ENCODE measurements around the gene MVD. TPM values are rescaled to one million over a fixed set of nuclear protein-coding genes. Genes with fewer than 3 reads are reported as not detected.
A peak's percentile ranks its signal among the peaks of the same experiment; 100 is the strongest.

MVD gene
- total and polyA plus RNA-seq, 7 donors = 16.8 to 206 (median 25.7) TPM

- H3K27ac ChIP-seq = no peak overlapping the region
- no peaks in the 10 kb centered on the region for H3K27me3 ChIP-seq
- intact Hi-C loops (cut with DNase I) = no loop called here
- H3K9me3 ChIP-seq = no peaks in the 10 kb centered on the region
- no peaks in the 10 kb centered on the region for H3K36me3 ChIP-seq
- DNase-seq = no peak
- TF ChIP-seq POLR2AphosphoS5 (IDR thresholded peaks at IDR 0.05) (no peak), POLR2A (IDR thresholded peaks at IDR 0.05) (no peak), EP300 (IDR thresholded peaks at IDR 0.05) (no peak)
- TF ChIP-seq, protein P1, sequence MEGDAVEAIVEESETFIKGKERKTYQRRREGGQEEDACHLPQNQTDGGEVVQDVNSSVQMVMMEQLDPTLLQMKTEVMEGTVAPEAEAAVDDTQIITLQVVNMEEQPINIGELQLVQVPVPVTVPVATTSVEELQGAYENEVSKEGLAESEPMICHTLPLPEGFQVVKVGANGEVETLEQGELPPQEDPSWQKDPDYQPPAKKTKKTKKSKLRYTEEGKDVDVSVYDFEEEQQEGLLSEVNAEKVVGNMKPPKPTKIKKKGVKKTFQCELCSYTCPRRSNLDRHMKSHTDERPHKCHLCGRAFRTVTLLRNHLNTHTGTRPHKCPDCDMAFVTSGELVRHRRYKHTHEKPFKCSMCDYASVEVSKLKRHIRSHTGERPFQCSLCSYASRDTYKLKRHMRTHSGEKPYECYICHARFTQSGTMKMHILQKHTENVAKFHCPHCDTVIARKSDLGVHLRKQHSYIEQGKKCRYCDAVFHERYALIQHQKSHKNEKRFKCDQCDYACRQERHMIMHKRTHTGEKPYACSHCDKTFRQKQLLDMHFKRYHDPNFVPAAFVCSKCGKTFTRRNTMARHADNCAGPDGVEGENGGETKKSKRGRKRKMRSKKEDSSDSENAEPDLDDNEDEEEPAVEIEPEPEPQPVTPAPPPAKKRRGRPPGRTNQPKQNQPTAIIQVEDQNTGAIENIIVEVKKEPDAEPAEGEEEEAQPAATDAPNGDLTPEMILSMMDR (IDR thresholded peaks at IDR 0.05) = no peak
- no peak overlapping the region for H3K4me3 ChIP-seq
- H3K4me1 ChIP-seq = peaks cover 0 to 22% (median 14%) of the 10 kb centered on the region in 4 donors
- 96 to 97% methylated on average over 3 of the region's 3 CpGs for WGBS, 2 donors
These were observed 2.7 kb upstream of the MVD start for GRCh38 chr16:88665570-88665969.

DNA sequence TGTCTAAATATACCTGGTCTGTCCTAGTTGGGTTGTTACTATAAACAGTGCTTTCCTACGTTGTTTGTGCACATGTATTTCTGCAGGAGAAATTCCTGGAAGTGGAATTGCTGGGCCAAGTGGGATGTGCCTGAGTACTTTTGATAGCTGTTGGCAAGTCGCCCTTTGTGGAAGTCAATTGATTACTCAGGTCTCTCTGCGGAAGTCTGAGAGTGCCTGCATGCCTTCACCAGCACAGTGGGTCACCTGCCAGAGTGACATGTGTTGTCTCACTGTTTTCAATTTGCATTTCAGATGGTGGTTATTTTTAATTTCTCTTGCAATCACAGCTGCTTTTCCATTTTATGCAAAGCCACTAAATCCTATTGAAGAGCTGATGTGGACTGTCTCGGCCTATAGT, 2.3 kb upstream of the MVD start:
- WGBS, 2 donors = 62 to 75% methylated on average over 4 of the region's 4 CpGs
- Histone ChIP-seq H3K4me1 (peaks cover 0 to 22% (median 14%) of the 10 kb centered on the region in 4 donors), H3K27ac (no peak overlapping the region), H3K27me3 (no peaks in the 10 kb centered on the region), H3K4me3 (no peak overlapping the region), H3K36me3 (no peaks in the 10 kb centered on the region), H3K9me3 (no peaks in the 10 kb centered on the region)
- TF ChIP-seq EP300 (IDR thresholded peaks at IDR 0.05) (no peak), POLR2AphosphoS5 (IDR thresholded peaks at IDR 0.05) (peak in 1 of 4 donors; percentile 15)
- DNase-seq = no peak
- intact Hi-C loops (cut with DNase I) = no loop called here

- no peak for DNase-seq
- Histone ChIP-seq H3K27ac (peak overlapping the region; percentile 85 to 92 (median 88)), H3K36me3 (peaks cover 0 to 9% (median 0%) of the 10 kb centered on the region in 4 donors), H3K27me3 (no peaks in the 10 kb centered on the region), H3K4me1 (peaks cover 0 to 22% (median 14%) of the 10 kb centered on the region in 4 donors), H3K4me3 (peak overlapping the region; percentile 79 to 99 (median 85)), H3K9me3 (no peaks in the 10 kb centered on the region)
- intact Hi-C loops (cut with DNase I) = no loop called here
- no peak for TF ChIP-seq POLR2A (IDR thresholded peaks at IDR 0.05)
- TF ChIP-seq EP300 (IDR thresholded peaks at IDR 0.05) = no peak
- no peak for TF ChIP-seq POLR2AphosphoS5 (IDR thresholded peaks at IDR 0.05)
- TF ChIP-seq, protein P1 (IDR thresholded peaks at IDR 0.05) = no peak
- WGBS, 2 donors = 1 to 2% methylated on average over 49 of the region's 49 CpGs
These were observed 559 bp downstream of the MVD start for GRCh38 chr16:88662222-88662842.

- no peak overlapping the region for H3K4me3 ChIP-seq
- intact Hi-C loops (cut with DNase I) = no loop called here
- peaks cover 0 to 18% (median 0%) of the 10 kb centered on the region in 4 donors for H3K36me3 ChIP-seq
- DNase-seq = no peak
- H3K4me1 ChIP-seq = peaks cover 0 to 22% (median 14%) of the 10 kb centered on the region in 4 donors
- 91 to 92% methylated on average over 10 of the region's 10 CpGs for WGBS, 2 donors
- no peak overlapping the region for H3K27ac ChIP-seq
- no peaks in the 10 kb centered on the region for H3K9me3 ChIP-seq
- H3K27me3 ChIP-seq = no peaks in the 10 kb centered on the region
- no peak for TF ChIP-seq EP300 (IDR thresholded peaks at IDR 0.05)
- no peak for TF ChIP-seq POLR2A (IDR thresholded peaks at IDR 0.05)
- TF ChIP-seq, protein P1 (IDR thresholded peaks at IDR 0.05) = no peak
- no peak for TF ChIP-seq POLR2AphosphoS5 (IDR thresholded peaks at IDR 0.05)
These were observed 1.4 kb downstream of the MVD start for GRCh38 chr16:88661468-88661867.

DNA sequence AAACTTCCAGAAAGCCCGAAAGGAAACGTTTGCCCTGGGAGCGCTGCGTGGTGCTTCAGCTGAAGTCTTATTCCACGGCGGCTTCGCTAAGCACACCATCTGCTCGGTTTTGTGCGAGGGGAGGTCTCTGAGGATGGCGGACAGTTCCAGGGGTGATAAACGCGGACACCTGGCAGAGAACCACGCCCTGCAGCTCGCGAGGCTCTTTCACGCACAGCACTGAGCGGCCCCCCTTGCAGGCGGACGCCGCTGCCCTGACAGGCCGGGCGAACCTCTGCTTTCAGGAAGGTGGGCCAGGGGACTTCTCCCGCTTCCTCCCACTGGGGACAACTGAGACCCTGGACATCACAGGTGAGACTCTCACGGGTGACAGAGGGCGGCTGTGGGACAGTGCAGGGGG, 3.7 kb downstream of the MVD start:
- no peak for DNase-seq
- Histone ChIP-seq H3K27me3 (no peaks in the 10 kb centered on the region), H3K9me3 (no peaks in the 10 kb centered on the region), H3K4me3 (no peak overlapping the region), H3K27ac (no peak overlapping the region), H3K4me1 (peaks cover 0 to 20% (median 14%) of the 10 kb centered on the region in 4 donors), H3K36me3 (peaks cover 0 to 41% (median 4%) of the 10 kb centered on the region in 4 donors)
- intact Hi-C loops (cut with DNase I) = no loop called here
- TF ChIP-seq EP300 (IDR thresholded peaks at IDR 0.05) (no peak), POLR2A (IDR thresholded peaks at IDR 0.05) (no peak), POLR2AphosphoS5 (IDR thresholded peaks at IDR 0.05) (no peak)
- TF ChIP-seq, protein P1 (IDR thresholded peaks at IDR 0.05) = no peak
- 92 to 95% methylated on average over 25 of the region's 25 CpGs for WGBS, 2 donors
